ENCODE data around the gene ARHGAP24.

DNA sequence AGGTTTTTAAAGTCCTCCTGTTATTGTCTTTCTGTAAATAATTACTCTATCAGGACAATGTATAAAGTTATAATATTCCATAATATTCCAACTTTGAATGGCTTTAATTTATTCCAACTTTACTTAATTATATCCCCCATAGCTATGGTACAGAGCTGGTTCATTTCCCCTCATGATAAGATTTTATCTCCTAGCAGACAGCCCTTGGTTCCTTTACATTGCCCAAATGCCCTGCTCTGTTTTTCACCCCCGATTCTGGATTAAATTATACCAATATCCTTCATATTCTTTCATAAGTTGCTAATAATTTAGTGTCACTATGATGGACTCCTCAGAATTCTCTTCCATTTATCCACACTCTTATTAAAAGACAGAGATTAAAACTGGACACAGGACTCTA, 544.4 kb downstream of the ARHGAP24 start:
- TF ChIP-seq TCF7L2 (IDR thresholded peaks at IDR 0.05; ENCODE audit: borderline replicate concordance, extremely low read depth, insufficient read depth, insufficient read length) (no peak), POLR2A (IDR thresholded peaks at IDR 0.05; ENCODE audit: borderline replicate concordance, extremely low read depth, insufficient read depth, insufficient read length) (no peak)
- TF ChIP-seq, protein P1, sequence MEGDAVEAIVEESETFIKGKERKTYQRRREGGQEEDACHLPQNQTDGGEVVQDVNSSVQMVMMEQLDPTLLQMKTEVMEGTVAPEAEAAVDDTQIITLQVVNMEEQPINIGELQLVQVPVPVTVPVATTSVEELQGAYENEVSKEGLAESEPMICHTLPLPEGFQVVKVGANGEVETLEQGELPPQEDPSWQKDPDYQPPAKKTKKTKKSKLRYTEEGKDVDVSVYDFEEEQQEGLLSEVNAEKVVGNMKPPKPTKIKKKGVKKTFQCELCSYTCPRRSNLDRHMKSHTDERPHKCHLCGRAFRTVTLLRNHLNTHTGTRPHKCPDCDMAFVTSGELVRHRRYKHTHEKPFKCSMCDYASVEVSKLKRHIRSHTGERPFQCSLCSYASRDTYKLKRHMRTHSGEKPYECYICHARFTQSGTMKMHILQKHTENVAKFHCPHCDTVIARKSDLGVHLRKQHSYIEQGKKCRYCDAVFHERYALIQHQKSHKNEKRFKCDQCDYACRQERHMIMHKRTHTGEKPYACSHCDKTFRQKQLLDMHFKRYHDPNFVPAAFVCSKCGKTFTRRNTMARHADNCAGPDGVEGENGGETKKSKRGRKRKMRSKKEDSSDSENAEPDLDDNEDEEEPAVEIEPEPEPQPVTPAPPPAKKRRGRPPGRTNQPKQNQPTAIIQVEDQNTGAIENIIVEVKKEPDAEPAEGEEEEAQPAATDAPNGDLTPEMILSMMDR (IDR thresholded peaks at IDR 0.05 in 2 of 3, conservative IDR thresholded peaks at IDR 0.05 in 1 of 3; ENCODE audit: borderline replicate concordance in 1 of 3, insufficient read depth in 1 of 3, low read depth in 2 of 3, low read length in 2 of 3), result no peak
- TF ChIP-seq, protein P2, sequence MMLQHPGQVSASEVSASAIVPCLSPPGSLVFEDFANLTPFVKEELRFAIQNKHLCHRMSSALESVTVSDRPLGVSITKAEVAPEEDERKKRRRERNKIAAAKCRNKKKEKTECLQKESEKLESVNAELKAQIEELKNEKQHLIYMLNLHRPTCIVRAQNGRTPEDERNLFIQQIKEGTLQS (IDR thresholded peaks at IDR 0.05), result no peak
